NCI-H2171 treated with DMSO at 0.1 percent for 48 hours (cell line): ENCODE results near the gene RAPGEF1.

ENCODE experiments used
- DNase-seq: peaks from one replicate; lab custom pipeline; 2025; lab: John Stamatoyannopoulos, UW

Gene RAPGEF1

GRCh38 chr9:131650254-131650653 lies 89.6 kb downstream of the RAPGEF1 start:
- DNase-seq: no peak

GRCh38 chr9:131649646-131650045 lies 90.2 kb downstream of the RAPGEF1 start:
- no peak for DNase-seq

DNA sequence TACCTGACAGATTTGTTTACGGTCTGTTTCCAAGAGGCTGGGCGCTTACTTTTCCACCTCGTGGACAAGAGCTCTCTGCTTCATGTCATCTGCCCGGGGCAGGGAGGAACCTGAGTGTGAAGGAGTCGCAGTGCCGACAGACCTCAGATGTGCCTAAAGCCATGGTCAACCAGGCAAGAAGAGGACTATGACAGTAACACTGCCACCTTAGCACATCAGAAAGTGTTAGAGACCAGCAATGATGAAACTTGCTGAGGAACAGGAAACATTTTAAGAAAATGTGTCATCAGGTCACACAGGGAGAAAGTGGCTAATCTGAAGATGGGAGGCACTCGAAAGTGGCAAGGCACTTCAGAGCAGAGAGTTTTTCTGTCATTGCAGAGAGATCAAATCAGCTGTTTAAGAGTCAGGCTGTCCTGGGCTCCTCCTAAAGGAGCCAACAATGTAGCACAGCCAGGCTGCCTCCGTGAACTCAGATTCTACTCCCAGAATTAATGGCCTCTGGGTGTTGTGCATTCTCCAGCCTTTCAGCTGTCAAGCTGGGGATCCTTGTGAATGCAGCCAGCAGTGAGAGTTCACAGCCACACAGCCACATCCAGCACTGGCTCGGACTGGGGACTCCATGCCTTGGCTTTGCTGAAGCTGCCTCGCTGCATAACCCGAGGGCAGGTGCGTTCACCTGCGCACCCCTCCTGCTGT lies 94.6 kb downstream of the RAPGEF1 start:
- no peak for DNase-seq

DNA sequence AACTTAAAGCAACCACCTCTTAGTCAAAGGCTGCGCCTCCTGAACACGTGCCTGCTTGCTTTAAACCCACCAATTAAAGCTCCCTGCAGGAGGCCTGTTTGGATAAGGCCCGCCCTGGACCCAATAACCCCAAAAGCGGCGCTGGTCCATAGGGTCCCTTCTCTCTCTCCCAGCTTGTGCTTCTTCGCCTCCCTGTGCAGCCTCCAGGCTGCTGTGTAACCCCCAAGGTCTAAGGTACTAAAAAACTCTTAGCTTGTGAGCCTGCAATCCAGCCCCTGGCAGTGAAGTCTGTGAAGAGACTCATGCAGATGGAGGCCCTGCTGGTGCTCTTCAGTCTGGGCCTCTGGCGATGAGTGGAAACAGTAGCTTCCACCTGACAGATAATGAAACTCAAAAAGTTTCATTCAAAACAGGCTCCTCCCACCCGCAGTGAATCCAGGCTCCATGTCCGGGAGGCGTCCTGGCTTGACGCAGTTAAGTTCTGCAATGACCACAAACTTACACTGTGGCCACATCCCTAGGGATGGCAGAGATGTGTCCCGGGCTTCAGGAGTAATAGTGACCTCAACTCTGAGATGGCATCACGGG lies 97.3 kb downstream of the RAPGEF1 start:
- no peak for DNase-seq

GRCh38 chr9:131641618-131642495 lies 98.0 kb downstream of the RAPGEF1 start:
- DNase-seq: no peak

DNA sequence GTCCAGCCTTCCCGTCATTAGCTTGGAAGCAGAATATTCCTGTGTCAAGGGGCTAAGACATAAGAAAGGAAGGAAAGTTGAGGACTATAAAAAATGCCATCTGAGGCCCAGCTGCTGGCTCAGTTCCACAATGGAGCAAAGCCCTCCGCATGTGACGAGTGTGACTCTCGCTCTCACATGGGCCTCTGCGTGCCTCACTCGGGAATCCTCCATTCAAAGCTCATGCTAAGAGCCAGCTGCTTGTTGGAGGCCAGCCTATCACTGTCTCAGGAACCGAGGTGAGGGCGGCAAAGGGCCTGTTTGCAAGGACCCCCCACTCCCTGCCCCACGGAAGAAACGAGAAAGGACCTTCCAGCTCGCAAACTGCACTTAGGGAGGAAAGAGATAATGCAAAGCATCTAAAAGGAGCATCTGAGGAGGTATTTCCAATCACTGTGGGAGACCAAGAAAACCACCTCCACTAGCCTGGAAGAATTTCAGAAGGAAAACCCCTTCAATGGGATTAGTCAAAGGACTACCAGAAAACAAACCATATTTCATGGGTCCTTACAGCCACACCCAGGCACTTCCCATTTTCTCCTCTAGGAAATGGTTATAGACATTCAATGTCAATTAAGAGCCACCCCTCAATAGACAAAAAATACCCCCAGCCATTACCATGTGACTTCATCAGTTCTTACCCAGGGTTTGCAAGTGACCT lies 99.3 kb downstream of the RAPGEF1 start:
- no peak for DNase-seq

- no peak for DNase-seq
Measured at GRCh38 chr9:131639769-131640437, 100.0 kb downstream of the RAPGEF1 start.

GRCh38 chr9:131636593-131636992 lies 103.3 kb downstream of the RAPGEF1 start:
- DNase-seq: no peak

DNA sequence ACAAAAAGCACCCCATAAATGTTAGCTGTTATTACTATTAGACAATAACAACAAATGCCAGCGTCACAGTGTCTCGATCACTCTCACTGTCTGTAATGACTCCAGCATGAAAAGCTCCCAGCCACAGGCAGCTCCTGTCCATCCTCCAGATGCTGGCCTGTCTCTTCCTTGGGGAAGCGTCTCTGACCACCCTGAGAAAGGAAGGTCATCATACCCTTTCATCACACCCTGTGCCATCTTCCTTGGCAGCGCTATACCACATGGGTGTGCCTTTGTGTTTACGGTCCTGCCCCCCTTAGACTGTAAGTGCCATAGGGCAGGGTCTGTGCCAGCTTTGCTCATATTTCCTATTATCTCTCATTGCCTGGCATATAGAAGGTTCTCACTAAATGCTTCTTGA lies 104.0 kb downstream of the RAPGEF1 start:
- DNase-seq: no peak

GRCh38 chr9:131635285-131635684 lies 104.6 kb downstream of the RAPGEF1 start:
- DNase-seq: peak; percentile 36

- DNase-seq: peak; percentile 75
Measured at GRCh38 chr9:131633491-131634031, 106.3 kb downstream of the RAPGEF1 start.

- no peak for DNase-seq
Measured at GRCh38 chr9:131631306-131631705, 108.6 kb downstream of the RAPGEF1 start.

- no peak for DNase-seq
Measured at GRCh38 chr9:131630205-131630831, 109.6 kb downstream of the RAPGEF1 start.

- DNase-seq: no peak
Measured at GRCh38 chr9:131629825-131630204, 110.1 kb downstream of the RAPGEF1 start.

DNA sequence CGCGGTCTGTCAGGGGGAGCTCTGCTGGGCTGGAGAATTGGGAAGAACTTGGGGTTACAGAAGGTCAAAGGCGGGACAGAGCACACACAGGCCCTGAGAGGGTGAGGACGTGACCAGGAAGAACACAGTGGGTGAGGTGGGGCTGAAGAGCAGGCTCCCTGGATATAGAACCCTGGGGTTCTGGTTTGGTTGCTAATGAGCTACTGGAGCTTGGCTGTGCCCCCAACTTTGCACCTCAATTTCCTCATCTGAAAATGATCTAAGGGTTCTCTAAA lies 110.7 kb downstream of the RAPGEF1 start:
- DNase-seq: no peak

- no peak for DNase-seq
Measured at GRCh38 chr9:131628459-131629225, 111.2 kb downstream of the RAPGEF1 start.

GRCh38 chr9:131627648-131628458 lies 112.0 kb downstream of the RAPGEF1 start:
- peak; percentile 91 for DNase-seq

- DNase-seq: no peak
Measured at GRCh38 chr9:131627326-131627647, 112.6 kb downstream of the RAPGEF1 start.

DNA sequence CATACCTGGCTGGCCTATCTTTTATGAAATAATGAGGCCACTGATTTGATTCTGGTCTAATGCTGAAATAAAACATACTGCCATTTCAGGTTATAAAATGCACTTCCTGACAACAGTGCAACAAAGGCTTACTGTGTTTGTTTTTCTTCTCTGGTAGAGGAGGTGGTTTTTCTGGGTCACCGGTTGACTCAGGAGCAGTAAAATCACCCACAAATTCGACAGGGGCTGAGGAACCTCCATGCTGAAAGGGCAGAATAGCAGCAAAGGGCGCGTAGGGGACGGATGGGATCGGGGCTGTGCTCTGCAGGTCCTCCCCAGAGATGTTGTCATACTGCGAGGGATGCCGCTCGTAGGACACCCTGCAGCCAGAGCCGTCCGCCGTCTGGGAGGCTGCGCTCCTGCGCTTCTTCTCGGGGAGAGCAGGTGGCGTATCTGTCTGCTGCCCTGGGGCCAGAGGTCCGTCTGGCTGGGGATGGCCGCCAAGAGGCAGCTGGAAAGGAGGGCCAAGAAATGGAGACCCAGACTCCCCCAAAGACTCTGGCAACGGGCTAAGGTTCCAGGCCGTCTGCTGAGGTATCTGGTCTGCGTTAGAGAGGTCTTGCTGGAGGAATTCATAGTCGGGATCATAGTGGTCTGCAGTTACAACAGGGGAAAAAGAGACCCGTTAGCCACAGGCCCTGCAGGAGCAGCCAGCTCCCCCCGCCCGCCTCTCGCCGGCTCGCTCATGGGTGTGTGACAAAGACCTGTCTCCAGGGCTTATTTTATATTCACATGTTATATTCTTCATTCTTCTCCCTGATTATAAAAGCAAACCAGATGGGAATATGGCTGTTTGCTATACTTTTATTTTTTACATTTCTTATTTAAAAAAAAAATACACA lies 113.8 kb downstream of the RAPGEF1 start:
- DNase-seq: no peak
